Suprapubic skin (tissue), 4 donors: ENCODE results near the gene PRR7.

Experiments
- CTCF ChIP-seq, 2 donors: fragments of 200-600 bp in 1 of 2; fragments of 450-650 bp in 1 of 2; sonication (generic) in 1 of 2; IDR thresholded peaks; one replicate each; pipeline ENCODE4 v1.5.1; 2016 to 2019; ENCODE audit warnings: antibody characterized with exemption in 2 of 2, mild to moderate bottlenecking in 1 of 2, moderate library complexity in 1 of 2
- POLR2A ChIP-seq, 2 donors: fragments of 450-650 bp; IDR thresholded peaks; one replicate each; pipeline ENCODE4 v1.6.1; 2017; ENCODE audit warnings: antibody characterized with exemption in 2 of 2, mild to moderate bottlenecking in 2 of 2, moderate library complexity in 2 of 2
- POLR2AphosphoS5 ChIP-seq, 3 donors: sonication (generic); formaldehyde crosslinking; IDR thresholded peaks; one replicate each; pipeline ENCODE4 v1.6.1; 2017; ENCODE audit warnings: antibody characterized with exemption in 3 of 3

GRCh38 chr5:177476531-177477233 is 30.1 kb downstream of the PRR7 start:
- no peak for TF ChIP-seq POLR2A (IDR thresholded peaks at IDR 0.05)
- no peak for TF ChIP-seq CTCF (IDR thresholded peaks at IDR 0.05)
- TF ChIP-seq POLR2AphosphoS5 (IDR thresholded peaks at IDR 0.05) = no peak
